Muscle layer of colon (tissue), 2 donors: ENCODE measurements around the gene ZNF668.
A peak's percentile ranks its signal among the peaks of the same experiment; 100 is the strongest.

Experiments used
- H3K27ac ChIP-seq: one replicate; pipeline ENCODE4 v1.7.0; 2013; ENCODE audit warnings: low read depth, mild to moderate bottlenecking, low read length, moderate library complexity
- H3K27me3 ChIP-seq, 2 donors: one replicate each; pipeline ENCODE4 v1.7.0; 2013; ENCODE audit warnings: low read length in 2 of 2, mild to moderate bottlenecking in 2 of 2; ENCODE audit not compliant: insufficient read depth in 2 of 2, control insufficient read depth in 1 of 2
- H3K36me3 ChIP-seq: one replicate; pipeline ENCODE4 v1.7.0; 2013; ENCODE audit warnings: mild to moderate bottlenecking, low read length; ENCODE audit not compliant: insufficient read depth
- H3K4me1 ChIP-seq: one replicate; pipeline ENCODE4 v1.7.0; 2013; ENCODE audit warnings: mild to moderate bottlenecking, low read length; ENCODE audit not compliant: insufficient read depth
- H3K4me3 ChIP-seq, 2 donors: one replicate each; pipeline ENCODE4 v1.7.0; 2013; ENCODE audit warnings: low read length in 2 of 2, low read depth in 1 of 2, mild to moderate bottlenecking in 1 of 2, moderate library complexity in 1 of 2
- H3K9ac ChIP-seq: one replicate; pipeline ENCODE4 v1.7.0; 2013; ENCODE audit warnings: low read length
- H3K9me3 ChIP-seq: one replicate; pipeline ENCODE4 v1.7.0; 2013; ENCODE audit warnings: mild to moderate bottlenecking, low read length
- donor health status: abdominal sarcoma.
- donor health status: Adenocarcinoma of cecum.

ZNF668 gene

GRCh38 chr16:31073970-31074813 lies at the start of gene ZNF668, which contains the start of gene ZNF646:
TSS of gene ZNF668 (minus strand) at chr16:31074240. CDS start at chr16:31064459, 9,781 bp downstream.
TSS of gene ZNF646 (plus strand) at chr16:31074422. CDS start at chr16:31076325, 1,903 bp downstream.
- H3K9ac ChIP-seq: peak within 1 kb of the TSS; percentile 89
- peak within 1 kb of the TSS; percentile 96 for H3K27ac ChIP-seq
- no peaks in the 10 kb centered on the region for H3K9me3 ChIP-seq
- peak within 1 kb of the TSS; percentile 66 to 100 for H3K4me3 ChIP-seq
- peaks cover 19% of the 10 kb centered on the region for H3K4me1 ChIP-seq
- peaks cover 30% of the 10 kb centered on the region for H3K36me3 ChIP-seq
- no peaks in the 10 kb centered on the region for H3K27me3 ChIP-seq

GRCh38 chr16:31120129-31120528 lies 46.1 kb upstream of the ZNF668 start:
- Histone ChIP-seq H3K27me3 (no peaks in the 10 kb centered on the region), H3K4me3 (no peak overlapping the region), H3K9ac (no peak overlapping the region), H3K9me3 (no peaks in the 10 kb centered on the region), H3K36me3 (peaks cover 48% of the 10 kb centered on the region), H3K27ac (no peak overlapping the region), H3K4me1 (peaks cover 11% of the 10 kb centered on the region)

GRCh38 chr16:31118223-31119155 lies 44.4 kb upstream of the ZNF668 start:
- Histone ChIP-seq H3K4me1 (peaks cover 16% of the 10 kb centered on the region), H3K27me3 (no peaks in the 10 kb centered on the region), H3K9me3 (no peaks in the 10 kb centered on the region), H3K9ac (peak overlapping the region; percentile 62), H3K4me3 (peak overlapping the region; percentile 59 to 68), H3K27ac (peak overlapping the region; percentile 93), H3K36me3 (peaks cover 39% of the 10 kb centered on the region)

- peaks cover 18% of the 10 kb centered on the region for H3K4me1 ChIP-seq
- H3K27ac ChIP-seq: peak within 1 kb of the TSS; percentile 93
- peaks cover 42% of the 10 kb centered on the region for H3K36me3 ChIP-seq
- H3K27me3 ChIP-seq: no peaks in the 10 kb centered on the region
- H3K9ac ChIP-seq: peak within 1 kb of the TSS; percentile 62
- H3K4me3 ChIP-seq: peak within 1 kb of the TSS; percentile 59 to 68
- no peaks in the 10 kb centered on the region for H3K9me3 ChIP-seq
Observed at GRCh38 chr16:31117384-31118222, 43.6 kb upstream of the ZNF668 start, which contains the start of gene KAT8. TSS of gene KAT8 (plus strand) at chr16:31117664. CDS start at chr16:31117682, 18 bp downstream.

GRCh38 chr16:31114468-31114867 lies 40.4 kb upstream of the ZNF668 start:
- Histone ChIP-seq H3K27me3 (no peaks in the 10 kb centered on the region), H3K9ac (no peak overlapping the region), H3K27ac (peak overlapping the region; percentile 68), H3K36me3 (peaks cover 44% of the 10 kb centered on the region), H3K9me3 (no peaks in the 10 kb centered on the region), H3K4me3 (no peak overlapping the region), H3K4me1 (peaks cover 25% of the 10 kb centered on the region)

GRCh38 chr16:31113121-31114120 lies 39.4 kb upstream of the ZNF668 start:
- H3K9ac ChIP-seq: no peak overlapping the region
- H3K4me3 ChIP-seq: no peak overlapping the region
- peaks cover 36% of the 10 kb centered on the region for H3K36me3 ChIP-seq
- peak overlapping the region; percentile 68 for H3K27ac ChIP-seq
- H3K27me3 ChIP-seq: no peaks in the 10 kb centered on the region
- H3K9me3 ChIP-seq: no peaks in the 10 kb centered on the region
- peaks cover 26% of the 10 kb centered on the region for H3K4me1 ChIP-seq

GRCh38 chr16:31112711-31113110 lies 38.7 kb upstream of the ZNF668 start:
- Histone ChIP-seq H3K27me3 (no peaks in the 10 kb centered on the region), H3K4me3 (no peak overlapping the region), H3K27ac (no peak overlapping the region), H3K9me3 (no peaks in the 10 kb centered on the region), H3K36me3 (peaks cover 36% of the 10 kb centered on the region), H3K4me1 (peaks cover 23% of the 10 kb centered on the region), H3K9ac (no peak overlapping the region)

- H3K27me3 ChIP-seq: no peaks in the 10 kb centered on the region
- H3K27ac ChIP-seq: no peak overlapping the region
- H3K9ac ChIP-seq: no peak overlapping the region
- H3K9me3 ChIP-seq: no peaks in the 10 kb centered on the region
- no peak overlapping the region for H3K4me3 ChIP-seq
- H3K36me3 ChIP-seq: peaks cover 36% of the 10 kb centered on the region
- peaks cover 23% of the 10 kb centered on the region for H3K4me1 ChIP-seq
Observed at GRCh38 chr16:31111881-31112466, 37.9 kb upstream of the ZNF668 start.

GRCh38 chr16:31110106-31111034 lies 36.3 kb upstream of the ZNF668 start:
- H3K27ac ChIP-seq: no peak overlapping the region
- no peaks in the 10 kb centered on the region for H3K27me3 ChIP-seq
- H3K36me3 ChIP-seq: peaks cover 36% of the 10 kb centered on the region
- no peaks in the 10 kb centered on the region for H3K9me3 ChIP-seq
- H3K9ac ChIP-seq: no peak overlapping the region
- no peak overlapping the region for H3K4me3 ChIP-seq
- peaks cover 23% of the 10 kb centered on the region for H3K4me1 ChIP-seq
